ENCODE data around the gene PANK1. TPM values are rescaled to one million over a fixed set of nuclear protein-coding genes. Genes with fewer than 3 reads are reported as not detected.

PANK1 gene
- total RNA-seq, 1 experiment from 2014 or later = 33.2 TPM

DNA sequence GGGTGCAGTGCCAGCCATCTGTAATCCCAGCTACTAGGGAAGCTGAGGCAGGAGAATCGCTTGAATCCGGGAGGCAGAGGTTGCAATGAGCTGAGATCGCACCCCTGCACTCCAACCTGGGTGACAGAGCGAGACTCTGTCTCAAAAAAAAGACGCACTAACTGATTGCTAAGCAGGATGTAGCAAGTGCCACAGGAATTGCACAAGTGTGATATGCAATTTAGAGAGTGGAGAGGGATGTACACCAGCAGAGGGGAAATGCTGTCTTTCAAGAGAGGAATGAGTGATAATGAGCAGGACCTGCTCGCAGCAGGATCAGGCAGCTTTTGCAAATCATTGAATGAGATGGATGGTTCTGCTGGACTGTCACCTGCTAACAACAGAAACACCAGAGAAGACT is 96.4 kb downstream of the PANK1 start:
- Histone ChIP-seq H3K9ac (ENCODE audit: extremely low read depth, insufficient read length, low read length) (no peak overlapping the region), H3K4me2 (ENCODE audit: insufficient read depth, insufficient read length, low read length) (no peak overlapping the region), H3K27me3 (ENCODE audit: insufficient read depth, low read length) (peaks cover 2% of the 10 kb centered on the region; the same call in 1 of the 2 replicates), H2AFZ (ENCODE audit: low read length) (no peak overlapping the region), H3K4ac (ENCODE audit: low read depth, low read length) (no peak overlapping the region), H3T11ph (ENCODE audit: low read length) (no peak overlapping the region), H4K91ac (ENCODE audit: insufficient read length, low read depth, low read length) (no peak overlapping the region), H3K56ac (ENCODE audit: insufficient read length, low read depth, low read length) (no peak overlapping the region), H3K23ac (ENCODE audit: insufficient read length, low read depth, low read length) (no peak overlapping the region), H3K79me1 (ENCODE audit: insufficient read depth, low read depth, low read length, poor library complexity, severe bottlenecking) (no peaks in the 10 kb centered on the region), H3K14ac (ENCODE audit: insufficient read depth, low read length) (no peak overlapping the region), H2BK5ac (ENCODE audit: insufficient read length, low read length) (no peak overlapping the region), H2BK12ac (ENCODE audit: insufficient read length, low read depth, low read length) (no peak overlapping the region), H3K79me2 (ENCODE audit: insufficient read depth, low read length) (no peaks in the 10 kb centered on the region), H3K9me3 (ENCODE audit: control insufficient read depth, low read depth, low read length) (no peaks in the 10 kb centered on the region), H2BK120ac (ENCODE audit: low read depth, low read length, poor library complexity, severe bottlenecking) (no peak overlapping the region), H4K5ac (ENCODE audit: insufficient read length, low read depth, low read length) (no peak overlapping the region), H4K8ac (replicated peaks; ENCODE audit: insufficient read length, low read depth, low read length) (no peak overlapping the region), H3K23me2 (ENCODE audit: insufficient read length, low read depth, low read length, poor library complexity, severe bottlenecking) (no peaks in the 10 kb centered on the region), H4K20me1 (ENCODE audit: control insufficient read depth, insufficient read depth, insufficient read length) (no peaks in the 10 kb centered on the region), H3K27ac (ENCODE audit: insufficient read length, low read depth, low read length) (no peak overlapping the region), H2AK5ac (ENCODE audit: insufficient read length, low read length) (no peak overlapping the region), H2BK20ac (ENCODE audit: low read depth, low read length, poor library complexity, severe bottlenecking) (no peak overlapping the region), H3K18ac (ENCODE audit: insufficient read length, low read depth, low read length) (no peak overlapping the region), H2BK15ac (ENCODE audit: low read depth, low read length) (no peak overlapping the region), H3K4me1 (ENCODE audit: insufficient read depth, low read length) (no peaks in the 10 kb centered on the region)
- Mint-ChIP-seq H3K27ac (no peak overlapping the region), H3K36me3 (ENCODE audit: insufficient read depth in 1 of 3, low read depth in 3 of 3) (peaks cover 0 to 8% (median 0%) of the 10 kb centered on the region in 3 experiments; a peak in 4 of 7 replicates), H3K27me3 (ENCODE audit: low read depth) (no peaks in the 10 kb centered on the region; the same call in 1 of the 2 replicates), H3K9me3 (peaks cover 2 to 10% of the 10 kb centered on the region in 2 experiments; a peak in 4 of 5 replicates), H3K4me1 (no peaks in the 10 kb centered on the region), H3K4me3 (no peak overlapping the region)
- WGBS (ENCODE audit: extremely low coverage, insufficient read length, low lambda C conversion rate) = no CpG with 5 or more reads among the region's 6 CpGs
- no peak for DNase-seq
- TF ChIP-seq, protein P1, sequence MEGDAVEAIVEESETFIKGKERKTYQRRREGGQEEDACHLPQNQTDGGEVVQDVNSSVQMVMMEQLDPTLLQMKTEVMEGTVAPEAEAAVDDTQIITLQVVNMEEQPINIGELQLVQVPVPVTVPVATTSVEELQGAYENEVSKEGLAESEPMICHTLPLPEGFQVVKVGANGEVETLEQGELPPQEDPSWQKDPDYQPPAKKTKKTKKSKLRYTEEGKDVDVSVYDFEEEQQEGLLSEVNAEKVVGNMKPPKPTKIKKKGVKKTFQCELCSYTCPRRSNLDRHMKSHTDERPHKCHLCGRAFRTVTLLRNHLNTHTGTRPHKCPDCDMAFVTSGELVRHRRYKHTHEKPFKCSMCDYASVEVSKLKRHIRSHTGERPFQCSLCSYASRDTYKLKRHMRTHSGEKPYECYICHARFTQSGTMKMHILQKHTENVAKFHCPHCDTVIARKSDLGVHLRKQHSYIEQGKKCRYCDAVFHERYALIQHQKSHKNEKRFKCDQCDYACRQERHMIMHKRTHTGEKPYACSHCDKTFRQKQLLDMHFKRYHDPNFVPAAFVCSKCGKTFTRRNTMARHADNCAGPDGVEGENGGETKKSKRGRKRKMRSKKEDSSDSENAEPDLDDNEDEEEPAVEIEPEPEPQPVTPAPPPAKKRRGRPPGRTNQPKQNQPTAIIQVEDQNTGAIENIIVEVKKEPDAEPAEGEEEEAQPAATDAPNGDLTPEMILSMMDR (conservative IDR thresholded peaks at IDR 0.05) = no peak

Data from H9 (cell line).